ENCODE measurements around the gene COL28A1. TPM values are rescaled to one million over a fixed set of nuclear protein-coding genes. Genes with fewer than 3 reads are reported as not detected.
"Not testable (repeated sequence)": the region's sequence is repeated elsewhere in the genome, so short reads cannot be mapped to it uniquely, and the experiment has no call there.

Gene COL28A1
- total RNA-seq, 1 donor from 2014 or later, result not detected

GRCh38 chr7:7519528-7519927 lies 16.1 kb downstream of the COL28A1 start:
- DNase-seq (ENCODE audit: low read depth in 2 of 2), result no peak

DNA sequence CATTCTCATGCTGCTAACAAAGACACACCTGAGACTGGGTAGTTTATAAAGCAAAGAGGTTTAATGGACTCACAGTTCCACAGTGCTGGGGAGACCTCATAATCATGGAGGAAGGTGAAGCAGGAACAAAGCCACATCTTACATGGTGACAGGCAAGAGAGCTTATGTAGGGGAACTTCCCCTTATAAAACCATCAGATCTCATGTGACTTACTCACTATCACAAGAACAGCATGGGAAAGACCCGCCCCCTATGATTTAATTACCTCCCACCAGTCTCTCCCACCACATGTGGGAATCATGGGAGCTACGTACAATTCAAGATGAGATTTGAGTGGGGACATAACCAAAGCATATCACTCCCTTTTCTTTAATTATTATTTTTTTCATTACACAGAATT lies 16.6 kb downstream of the COL28A1 start:
- DNase-seq (ENCODE audit: low read depth in 2 of 2), result no peak

DNA sequence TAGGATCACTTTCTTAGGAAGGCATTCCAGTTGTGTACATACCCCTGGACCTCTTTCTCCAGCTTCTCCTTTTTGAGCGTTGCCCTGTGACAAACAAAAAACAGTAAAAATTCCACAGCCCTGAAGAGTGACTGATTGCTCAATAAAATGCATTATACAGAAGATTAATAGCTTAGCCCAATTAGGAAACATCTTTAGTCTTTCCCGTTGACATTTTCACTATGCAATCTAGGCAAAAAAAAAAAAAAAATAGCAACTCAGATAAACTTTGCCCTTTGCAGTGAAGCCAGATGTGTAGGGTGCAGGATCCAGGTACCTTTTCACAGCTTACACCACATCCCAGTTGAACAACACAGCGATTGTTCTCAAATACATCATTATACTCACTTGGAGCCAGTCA lies 17.9 kb downstream of the COL28A1 start:
- no peak for DNase-seq (ENCODE audit: low read depth in 2 of 2)

- DNase-seq (ENCODE audit: low read depth in 2 of 2), result no peak
These were observed 19.0 kb downstream of the COL28A1 start for GRCh38 chr7:7516662-7517061.

DNA sequence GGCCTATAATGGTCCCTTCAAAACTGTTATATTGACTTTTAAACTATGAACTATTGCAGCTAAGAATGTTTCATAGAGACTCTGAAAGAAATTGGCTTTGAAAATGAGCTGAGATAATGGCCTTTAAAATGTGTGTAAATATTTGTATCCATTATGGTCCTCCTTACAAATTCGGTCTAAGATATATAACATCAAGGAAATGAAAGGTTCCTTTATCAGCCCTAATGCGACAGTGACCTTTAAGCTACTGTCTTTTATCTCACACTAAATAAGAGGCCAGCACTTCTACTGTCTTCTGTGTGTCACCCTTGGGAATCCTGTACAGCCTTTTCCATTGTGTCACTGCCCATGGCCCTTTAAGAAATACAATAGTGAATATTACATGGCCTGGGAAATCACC lies 19.5 kb downstream of the COL28A1 start:
- no peak for DNase-seq (ENCODE audit: low read depth in 2 of 2)

DNA sequence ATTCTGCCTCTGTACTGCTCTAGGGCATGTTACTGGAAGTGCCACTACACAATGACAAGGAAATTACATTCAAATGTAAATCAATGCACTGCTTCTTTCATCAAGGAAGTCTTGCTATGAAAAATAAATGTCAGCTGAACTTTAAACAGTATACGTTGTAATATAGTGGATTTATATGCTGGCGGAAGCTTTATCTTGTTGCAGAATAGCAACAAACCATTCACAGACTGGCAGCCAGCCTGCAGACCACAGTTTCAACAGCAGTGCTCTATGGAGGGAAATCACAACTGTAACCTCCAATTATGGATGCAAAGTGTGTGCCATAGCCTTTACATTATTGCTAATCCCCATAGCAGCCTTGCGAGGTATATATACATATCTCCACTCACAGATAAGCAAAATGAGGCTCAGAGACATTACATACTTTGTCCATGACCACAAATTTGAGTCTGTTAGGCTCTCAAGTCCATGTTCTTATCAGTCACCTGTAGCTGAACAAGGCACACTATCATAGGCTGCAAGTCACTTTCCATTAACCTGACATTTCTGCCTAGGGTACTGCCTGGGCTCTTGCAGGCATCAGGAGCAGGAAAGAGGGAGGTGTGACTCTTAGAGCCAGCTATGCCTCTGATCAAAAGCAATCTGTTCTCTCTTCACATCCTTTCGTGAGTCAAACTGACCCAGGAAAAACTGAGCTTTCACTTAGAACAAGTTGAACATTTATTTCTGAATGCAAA lies 22.6 kb downstream of the COL28A1 start:
- DNase-seq (ENCODE audit: low read depth in 2 of 2), result no peak

DNA sequence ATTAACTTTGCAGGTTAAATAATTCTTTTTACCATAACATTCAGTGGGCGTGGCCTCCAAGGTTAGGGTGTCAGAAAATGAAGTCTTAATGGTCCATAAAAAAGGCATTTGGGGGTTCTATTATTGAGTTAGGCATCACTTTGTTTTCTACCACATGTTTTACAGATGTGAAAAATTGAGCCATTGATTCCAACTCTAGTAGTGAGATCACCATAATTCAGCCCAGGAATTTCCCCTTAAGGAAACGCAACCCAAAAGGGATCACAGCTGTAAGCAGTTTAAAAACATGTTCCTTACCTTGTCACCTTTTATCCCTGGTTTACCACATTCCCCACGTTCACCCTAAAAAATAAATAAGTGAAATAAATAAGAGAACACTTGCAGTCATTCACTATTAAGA lies 24.9 kb downstream of the COL28A1 start:
- no peak for DNase-seq (ENCODE audit: low read depth in 2 of 2)

DNA sequence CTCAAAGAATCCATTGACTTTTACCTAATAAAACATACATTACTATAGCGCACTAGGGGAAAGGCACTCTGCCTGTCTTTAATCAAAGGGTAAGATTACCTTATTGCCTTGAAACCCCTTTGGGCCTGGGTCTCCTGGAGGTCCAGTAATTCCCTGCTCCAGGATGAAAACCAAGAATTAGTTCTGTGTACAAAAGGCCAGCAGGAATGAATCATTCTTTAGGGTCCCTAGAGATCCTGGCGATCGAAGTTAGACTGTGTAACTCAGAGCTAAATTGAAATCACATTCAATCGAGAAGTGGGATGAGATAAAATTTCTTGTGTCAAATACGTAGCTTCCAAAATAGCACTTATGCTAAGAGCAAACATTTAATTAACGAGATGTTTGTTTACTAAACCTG lies 29.8 kb downstream of the COL28A1 start:
- no peak for DNase-seq (ENCODE audit: low read depth in 2 of 2)

DNA sequence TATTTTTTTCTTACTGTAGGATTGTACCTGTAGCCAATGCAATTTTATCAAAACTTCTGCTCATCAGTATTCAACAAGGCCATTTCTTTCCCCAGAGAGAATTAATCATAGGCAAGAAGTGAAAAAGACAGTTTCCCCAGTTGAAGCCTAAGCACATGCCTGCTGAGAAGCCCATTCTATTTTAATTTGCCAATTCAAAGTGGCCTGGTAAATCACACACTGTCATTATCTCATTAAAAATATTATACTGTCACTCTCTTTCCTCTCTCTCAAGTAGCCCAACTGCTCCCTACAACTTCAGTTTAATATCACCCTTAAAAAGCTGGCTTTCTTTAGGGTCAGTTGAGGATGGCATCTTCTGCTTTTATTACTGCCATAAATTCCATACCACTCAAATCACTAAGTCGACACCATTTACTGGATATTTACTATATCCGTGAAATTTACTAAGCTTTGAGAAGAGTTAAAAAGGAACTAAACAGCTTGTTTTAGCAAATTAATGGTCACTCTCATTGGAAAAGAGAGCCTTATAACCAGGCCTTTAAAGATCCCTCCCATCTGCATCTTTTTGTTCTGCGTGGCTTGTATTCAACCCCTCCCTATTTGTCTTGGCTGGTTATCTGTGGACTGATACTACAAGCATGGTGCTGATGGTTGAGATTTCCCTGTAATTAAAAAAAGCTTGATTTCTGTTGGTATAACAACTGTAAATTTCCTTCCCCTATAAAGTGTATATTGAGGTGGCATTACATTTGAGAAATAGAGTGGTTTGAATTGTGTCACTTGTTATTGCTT lies 30.6 kb downstream of the COL28A1 start:
- DNase-seq (ENCODE audit: low read depth in 2 of 2), result no peak

DNA sequence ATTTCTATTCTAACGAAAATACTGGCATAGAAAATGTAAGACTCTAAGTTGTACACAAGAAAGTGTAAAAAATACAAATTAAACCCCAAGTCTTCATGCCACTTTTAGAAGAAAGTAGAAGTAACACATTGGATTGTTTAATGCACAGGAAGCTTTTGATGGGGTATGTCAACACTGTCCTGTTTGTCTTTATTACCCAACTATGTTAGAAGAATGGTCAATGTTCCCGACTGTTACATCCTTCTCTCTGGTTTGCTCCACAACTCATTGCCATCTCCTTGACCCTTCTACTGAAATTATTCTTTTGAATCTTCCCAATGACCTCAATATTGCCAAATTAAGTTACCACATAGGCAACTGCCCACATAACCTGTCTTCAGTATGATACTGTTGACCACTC lies 35.8 kb downstream of the COL28A1 start:
- no peak for DNase-seq (ENCODE audit: low read depth in 2 of 2)

GRCh38 chr7:7498856-7499255 lies 36.8 kb downstream of the COL28A1 start:
- no peak for DNase-seq (ENCODE audit: low read depth in 2 of 2)

DNA sequence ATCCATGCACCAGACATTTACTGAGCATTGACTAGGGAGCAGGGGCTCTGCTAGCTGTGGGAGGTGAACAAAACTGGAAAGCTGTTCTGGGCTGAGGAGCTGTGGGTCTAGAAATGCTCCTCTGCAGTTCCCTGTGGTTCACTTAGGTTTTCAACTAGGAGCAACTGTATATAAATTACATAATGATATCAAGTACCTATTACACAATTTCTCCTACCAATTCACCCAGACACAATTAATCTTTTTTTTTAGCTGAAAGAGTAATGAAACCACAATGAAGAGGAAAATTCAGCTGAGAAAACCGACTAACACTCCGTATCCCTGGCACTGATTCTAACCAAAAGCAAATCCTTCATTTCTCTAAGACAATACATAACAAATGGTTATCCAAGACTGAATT lies 39.4 kb downstream of the COL28A1 start:
- no peak for DNase-seq (ENCODE audit: low read depth in 2 of 2)

DNA sequence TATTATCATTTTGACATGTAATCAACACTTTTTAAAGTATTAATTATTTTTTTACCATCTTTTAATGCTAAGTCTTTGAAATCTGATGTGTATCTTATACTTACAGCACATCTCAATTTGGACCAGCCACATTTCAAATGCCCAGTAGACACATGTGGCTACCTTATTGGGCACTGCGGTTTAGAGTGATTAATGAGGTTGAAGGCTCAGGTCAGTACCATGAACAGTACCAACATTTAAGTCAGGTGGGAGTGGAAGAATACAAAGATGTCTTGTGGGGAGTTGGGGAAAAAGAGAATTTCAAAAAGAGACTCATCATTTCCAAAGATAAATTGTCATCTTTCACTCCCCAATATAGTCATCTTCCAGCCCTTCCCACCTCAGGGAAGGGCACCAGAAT lies 40.5 kb downstream of the COL28A1 start:
- no peak for DNase-seq (ENCODE audit: low read depth in 2 of 2)

GRCh38 chr7:7491044-7491443 lies 44.6 kb downstream of the COL28A1 start:
- no peak for DNase-seq (ENCODE audit: low read depth in 2 of 2)

- no peak for DNase-seq (ENCODE audit: low read depth in 2 of 2)
These were observed 45.7 kb downstream of the COL28A1 start for GRCh38 chr7:7490003-7490402.

GRCh38 chr7:7489546-7489945 lies 46.1 kb downstream of the COL28A1 start:
- no peak for DNase-seq (ENCODE audit: low read depth in 2 of 2)

DNA sequence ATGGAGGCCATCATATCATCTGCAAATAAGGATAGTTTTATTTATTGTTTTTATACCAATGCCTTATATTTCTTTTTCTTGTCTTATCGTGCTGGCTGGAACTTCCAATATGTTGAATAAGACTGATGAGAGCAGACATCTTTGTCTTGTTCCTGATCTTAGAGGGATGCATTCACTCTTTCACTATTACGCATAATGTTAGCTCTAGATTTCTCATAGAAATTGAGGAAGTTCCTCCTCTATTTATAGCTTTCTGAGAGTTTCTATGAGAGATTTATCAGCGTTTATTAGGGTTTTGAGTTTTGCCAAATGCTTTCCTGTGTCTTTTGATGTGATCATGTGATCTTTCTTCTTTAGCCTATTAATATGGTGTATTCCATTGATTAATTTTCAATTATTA lies 49.3 kb downstream of the COL28A1 start:
- no peak for DNase-seq (ENCODE audit: low read depth in 2 of 2)

- DNase-seq (ENCODE audit: low read depth in 2 of 2), result no peak
These were observed 51.6 kb downstream of the COL28A1 start for GRCh38 chr7:7484072-7484471.

DNA sequence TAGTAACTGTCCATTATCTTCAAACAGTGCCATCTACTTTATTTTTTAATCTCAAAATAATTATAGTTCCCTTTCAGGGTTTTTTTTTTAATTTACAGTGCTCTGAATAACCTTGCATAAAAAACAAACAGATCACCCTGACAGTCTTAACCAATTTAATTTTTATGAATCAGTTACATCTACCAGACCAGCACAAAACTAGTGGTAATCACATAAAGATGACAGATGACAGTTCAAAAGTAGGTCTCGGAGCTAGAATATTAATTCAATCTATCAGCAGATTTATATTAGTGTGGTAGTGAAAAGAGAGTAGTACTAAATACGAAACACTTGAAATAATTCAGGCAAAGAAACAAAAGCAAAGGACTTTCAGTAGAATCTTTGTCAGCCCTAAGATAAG lies 53.9 kb downstream of the COL28A1 start:
- DNase-seq (ENCODE audit: low read depth in 2 of 2), result no peak

DNA sequence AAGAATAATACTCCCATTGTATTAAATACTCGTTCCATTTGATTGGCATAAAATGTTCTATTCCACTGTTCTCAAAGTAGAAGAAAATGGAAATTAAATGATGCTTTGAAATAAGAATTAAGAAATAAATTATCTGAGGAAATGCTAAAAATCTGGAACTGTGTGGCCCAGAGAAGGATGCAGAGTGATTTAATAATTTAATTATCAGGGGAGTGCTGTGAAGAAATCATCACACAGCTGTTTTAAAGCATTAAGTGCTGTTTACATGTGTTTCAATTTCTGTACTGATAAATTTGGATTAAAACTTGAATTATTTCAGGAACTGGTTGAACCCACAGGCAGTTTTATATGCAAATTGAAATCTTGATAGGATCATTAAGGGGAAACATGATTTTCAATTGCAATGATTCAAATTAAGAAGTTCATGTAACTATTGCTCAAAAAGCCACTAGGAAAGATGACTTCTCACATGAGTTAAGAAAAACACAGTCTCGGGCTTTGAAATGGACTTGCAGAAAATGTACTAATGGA lies 56.3 kb downstream of the COL28A1 start:
- DNase-seq (ENCODE audit: low read depth in 2 of 2), result no peak

GRCh38 chr7:7478569-7478968 lies 57.1 kb downstream of the COL28A1 start:
- DNase-seq (ENCODE audit: low read depth in 2 of 2), result no peak

DNA sequence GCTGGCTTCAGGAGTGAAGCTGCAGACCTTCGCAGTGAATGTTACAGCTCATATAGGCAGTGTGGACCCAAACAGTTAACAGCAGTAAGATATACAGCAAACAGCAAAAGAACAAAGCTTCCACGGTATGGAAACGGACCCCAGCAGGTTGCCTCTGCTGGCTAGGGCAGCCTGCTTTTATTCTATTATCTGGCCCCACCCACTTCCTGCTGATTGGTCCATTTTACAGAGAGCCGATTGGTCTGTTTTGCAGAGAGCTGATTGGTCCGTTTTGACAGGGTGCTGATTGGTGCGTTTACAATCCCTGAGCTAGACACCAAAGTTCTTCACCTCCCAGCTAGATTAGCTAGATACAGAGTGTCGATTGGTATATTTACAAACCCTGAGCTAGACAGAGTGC lies 58.0 kb downstream of the COL28A1 start:
- DNase-seq (ENCODE audit: low read depth in 2 of 2), result not testable (repeated sequence)

GRCh38 chr7:7476381-7476780 lies 59.3 kb downstream of the COL28A1 start:
- no peak for DNase-seq (ENCODE audit: low read depth in 2 of 2)

Measured in dermis microvascular lymphatic vessel endothelial cell (primary cell).